Peyer's patch (tissue), 4 donors: Measurements from ENCODE around the gene LEPR.
"Not testable (repeated sequence)": the region's sequence is repeated elsewhere in the genome, so short reads cannot be mapped to it uniquely, and the experiment has no call there.

Source experiments
- POLR2A ChIP-seq, 2 donors: fragments of 450-650 bp; IDR thresholded peaks; one replicate each; pipeline ENCODE4 v1.5.1; 2017; ENCODE audit warnings: antibody characterized with exemption in 2 of 2, mild to moderate bottlenecking in 2 of 2, moderate library complexity in 2 of 2
- TF ChIP-seq, protein P1 (sequence below), 6 experiments: fragments of 450-650 bp in 4 of 6; fragments of 200-600 bp in 2 of 6; sonication (generic) in 1 of 6; IDR thresholded peaks; one replicate each; pipeline ENCODE4 v1.5.1; 2017 to 2019; ENCODE audit warnings: antibody characterized with exemption in 6 of 6, mild to moderate bottlenecking in 3 of 6, moderate library complexity in 1 of 6

DNA sequence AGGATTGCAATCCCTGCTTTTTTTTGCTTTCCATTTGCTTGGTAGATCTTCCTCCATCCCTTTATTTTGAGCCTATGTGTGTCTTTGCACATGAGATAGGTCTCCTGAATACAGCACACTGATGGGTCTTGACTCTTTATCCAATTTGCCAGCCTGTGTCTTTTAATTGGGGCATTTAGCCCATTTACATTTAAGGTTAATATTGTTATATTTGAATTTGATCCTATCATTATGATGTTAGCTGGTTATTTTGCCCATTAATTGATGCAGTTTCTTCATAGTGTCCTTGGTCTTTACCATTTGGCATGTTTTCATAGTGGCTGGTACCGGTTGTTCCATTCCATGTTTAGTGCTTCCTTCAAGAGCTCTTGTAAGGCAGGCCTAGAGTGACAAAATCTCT is 45.4 kb downstream of the LEPR start:
- TF ChIP-seq, protein P1, sequence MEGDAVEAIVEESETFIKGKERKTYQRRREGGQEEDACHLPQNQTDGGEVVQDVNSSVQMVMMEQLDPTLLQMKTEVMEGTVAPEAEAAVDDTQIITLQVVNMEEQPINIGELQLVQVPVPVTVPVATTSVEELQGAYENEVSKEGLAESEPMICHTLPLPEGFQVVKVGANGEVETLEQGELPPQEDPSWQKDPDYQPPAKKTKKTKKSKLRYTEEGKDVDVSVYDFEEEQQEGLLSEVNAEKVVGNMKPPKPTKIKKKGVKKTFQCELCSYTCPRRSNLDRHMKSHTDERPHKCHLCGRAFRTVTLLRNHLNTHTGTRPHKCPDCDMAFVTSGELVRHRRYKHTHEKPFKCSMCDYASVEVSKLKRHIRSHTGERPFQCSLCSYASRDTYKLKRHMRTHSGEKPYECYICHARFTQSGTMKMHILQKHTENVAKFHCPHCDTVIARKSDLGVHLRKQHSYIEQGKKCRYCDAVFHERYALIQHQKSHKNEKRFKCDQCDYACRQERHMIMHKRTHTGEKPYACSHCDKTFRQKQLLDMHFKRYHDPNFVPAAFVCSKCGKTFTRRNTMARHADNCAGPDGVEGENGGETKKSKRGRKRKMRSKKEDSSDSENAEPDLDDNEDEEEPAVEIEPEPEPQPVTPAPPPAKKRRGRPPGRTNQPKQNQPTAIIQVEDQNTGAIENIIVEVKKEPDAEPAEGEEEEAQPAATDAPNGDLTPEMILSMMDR (IDR thresholded peaks at IDR 0.05), result not testable (repeated sequence)
- not testable (repeated sequence) for TF ChIP-seq POLR2A (IDR thresholded peaks at IDR 0.05)
